Left renal cortex interstitium (tissue), 4 donors: ENCODE measurements around the gene RASA4B. TPM values are rescaled to one million over a fixed set of nuclear protein-coding genes. Genes with fewer than 3 reads are reported as not detected.
A peak's percentile ranks its signal among the peaks of the same experiment; 100 is the strongest.
"Not testable (repeated sequence)": the region's sequence is repeated elsewhere in the genome, so short reads cannot be mapped to it uniquely, and the experiment has no call there.

Experiments used
- DNase-seq, 4 donors: peaks; one replicate each; pipeline ENCODE4 v3.0.0-alpha.2; 2013; ENCODE audit warnings: low read depth in 4 of 4, low spot score in 2 of 4, missing footprints in 1 of 4
- polyA plus RNA-seq, 4 donors: library from polyadenylated mRNA; unstranded; fragments of 120-200 nt; gene quantifications; one replicate each; pipeline ENCODE4 v1.2.1, GENCODE V29; 2013; ENCODE audit not compliant: insufficient read length in 4 of 4

RASA4B gene
- polyA plus RNA-seq, 4 donors: 6.8 to 19.5 (median 14.9) TPM

DNA sequence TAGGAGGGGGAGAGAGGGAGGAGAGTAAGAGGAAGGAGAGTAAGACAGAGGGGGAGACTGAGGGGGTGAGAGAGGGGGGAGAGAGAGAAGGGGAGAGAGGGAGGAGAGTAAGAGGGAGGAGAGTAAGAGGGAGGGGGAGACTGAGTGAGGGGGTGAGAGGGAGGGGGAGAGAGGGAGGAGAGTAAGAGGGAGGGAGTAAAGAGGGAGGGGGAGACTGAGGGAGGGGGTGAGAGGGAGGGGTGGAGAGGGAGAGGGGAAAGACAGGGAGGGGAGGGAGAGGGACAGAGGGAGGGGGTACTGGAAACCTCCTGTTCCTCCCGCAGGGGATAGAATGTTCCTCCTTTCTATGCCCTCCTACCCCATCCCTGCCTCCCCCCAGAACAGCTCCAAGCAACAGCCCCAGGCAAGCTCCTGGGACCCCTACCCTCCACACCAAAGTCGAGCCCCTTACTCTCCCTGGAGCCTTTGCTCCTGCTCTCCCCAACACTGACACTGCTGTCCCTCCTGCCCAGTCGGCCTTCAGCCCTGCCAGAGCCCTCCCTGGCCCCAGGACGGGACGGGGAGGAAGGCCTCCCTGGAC is 4.8 kb downstream of the RASA4B start:
- peak; percentile 73 to 92 (median 80) for DNase-seq

DNA sequence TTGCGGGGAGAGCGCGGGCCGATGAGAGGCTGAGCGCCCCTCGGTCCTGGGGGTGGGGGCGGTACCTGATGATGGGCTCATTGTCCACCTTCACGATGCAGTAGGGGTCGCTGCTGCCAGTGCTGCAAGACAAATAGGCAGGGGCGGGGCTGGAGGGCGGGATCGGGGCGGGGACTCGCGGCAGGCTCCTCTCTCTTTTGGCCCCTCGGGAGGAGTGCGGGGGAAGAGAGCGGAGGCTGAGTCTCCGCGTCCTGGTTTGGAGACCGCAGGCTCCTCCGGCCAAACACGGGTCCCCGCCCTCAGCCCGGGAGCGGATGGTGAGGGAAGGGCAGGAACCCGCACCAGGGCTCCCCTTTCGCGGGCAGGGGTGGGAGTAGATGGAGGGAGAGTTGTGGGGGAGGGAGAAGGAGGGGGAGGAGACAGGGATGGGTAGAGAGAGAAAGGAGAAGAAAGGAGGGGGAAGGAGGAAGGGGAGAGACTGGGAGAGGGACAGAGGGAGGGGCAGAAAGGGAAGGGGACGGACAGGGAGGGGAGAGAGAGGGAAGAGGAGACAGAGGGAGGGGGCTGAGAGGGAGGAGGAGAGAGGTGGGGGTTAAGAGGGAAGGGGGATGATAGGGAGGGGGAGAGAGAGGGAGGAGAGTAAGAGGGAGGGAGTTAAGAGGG is 5.6 kb downstream of the RASA4B start:
- not testable (repeated sequence) for DNase-seq

- not testable (repeated sequence) for DNase-seq
Measured at GRCh38 chr7:102510575-102510974, 7.0 kb downstream of the RASA4B start.

- not testable (repeated sequence) for DNase-seq
Measured at GRCh38 chr7:102507410-102508088, 10.0 kb downstream of the RASA4B start.

DNA sequence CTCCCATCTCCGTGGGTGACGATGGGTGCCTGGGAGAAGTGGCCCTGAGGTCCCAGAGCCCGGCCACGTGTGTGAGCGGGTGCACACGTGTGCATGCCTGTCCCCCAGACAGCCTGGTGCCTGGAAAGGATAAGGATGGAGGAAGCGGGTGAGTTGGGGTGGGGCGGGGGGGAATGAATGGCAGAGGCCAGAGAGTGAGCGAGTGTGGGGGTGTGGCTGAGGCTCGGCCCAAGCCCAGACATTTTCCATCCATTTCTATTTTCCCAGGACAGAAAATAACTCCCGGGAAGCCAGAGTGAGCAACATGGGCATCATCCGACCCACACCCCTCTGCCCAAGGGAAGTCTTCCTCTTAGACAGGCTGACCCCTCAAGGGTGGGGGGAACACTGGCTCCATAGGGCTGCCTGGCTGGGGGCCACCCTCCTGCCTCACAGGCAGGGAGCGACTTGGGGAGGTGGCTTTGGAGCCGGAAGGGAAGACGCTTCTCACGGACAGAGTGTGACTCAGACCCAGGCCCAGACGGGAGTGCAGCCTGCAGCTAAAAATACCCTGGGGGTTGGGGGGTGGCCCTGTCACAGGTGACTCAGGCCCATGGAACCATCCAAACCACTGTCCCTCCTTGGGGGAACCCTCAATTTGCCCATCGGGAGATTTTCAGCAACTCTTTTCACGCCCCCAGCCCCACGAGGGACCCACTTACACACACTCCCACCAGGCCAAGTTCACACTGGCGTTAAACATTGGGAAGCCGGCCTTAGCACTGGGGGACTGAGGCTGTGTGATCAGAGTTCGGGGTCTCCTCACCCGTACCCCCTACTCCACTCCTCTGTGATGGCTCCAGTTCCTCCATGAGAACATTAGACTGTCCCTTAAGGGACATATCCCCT is 12.0 kb downstream of the RASA4B start:
- DNase-seq: not testable (repeated sequence)

GRCh38 chr7:102503141-102503540 is 14.4 kb downstream of the RASA4B start:
- DNase-seq: not testable (repeated sequence)

GRCh38 chr7:102498321-102498720 is 19.3 kb downstream of the RASA4B start:
- not testable (repeated sequence) for DNase-seq

- DNase-seq: not testable (repeated sequence)
Measured at GRCh38 chr7:102497308-102497707, 20.3 kb downstream of the RASA4B start.

- DNase-seq: not testable (repeated sequence)
Measured at GRCh38 chr7:102496861-102497260, 20.7 kb downstream of the RASA4B start.

DNA sequence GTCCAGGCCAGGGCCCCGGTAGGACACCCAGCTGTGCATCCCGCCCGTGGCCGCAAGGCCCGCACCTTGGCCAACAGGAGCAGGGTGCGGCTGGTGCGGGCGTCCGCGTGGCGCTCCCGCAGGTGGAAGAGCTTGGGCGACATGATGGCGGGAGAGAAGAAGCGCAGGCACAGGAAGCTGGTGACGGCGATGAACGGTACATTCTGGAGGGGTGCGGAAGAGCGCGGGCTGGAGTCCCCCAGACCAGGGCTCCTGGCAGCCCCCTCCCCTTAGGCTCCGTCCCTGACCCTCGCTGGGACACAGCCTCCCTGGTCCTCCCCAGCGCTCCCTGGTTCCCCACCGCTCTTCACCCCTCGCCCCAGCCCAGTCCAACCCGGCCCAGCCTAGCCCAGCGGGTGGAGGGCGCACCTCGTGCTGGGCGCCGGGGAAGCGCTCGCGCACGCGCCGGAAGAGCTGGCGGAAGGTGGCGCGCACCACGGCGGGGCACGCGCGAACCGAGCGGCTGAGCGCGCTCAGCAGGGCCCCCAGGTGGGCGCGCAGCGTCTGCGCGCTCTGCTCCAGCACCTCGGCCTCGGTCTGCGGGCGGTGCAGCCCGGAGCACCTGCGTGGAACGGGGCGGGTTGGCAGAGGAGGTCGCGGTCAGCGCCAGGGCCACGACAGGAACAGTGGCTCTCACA is 23.0 kb downstream of the RASA4B start:
- DNase-seq: not testable (repeated sequence)

GRCh38 chr7:102494026-102494425 is 23.6 kb downstream of the RASA4B start:
- not testable (repeated sequence) for DNase-seq

DNA sequence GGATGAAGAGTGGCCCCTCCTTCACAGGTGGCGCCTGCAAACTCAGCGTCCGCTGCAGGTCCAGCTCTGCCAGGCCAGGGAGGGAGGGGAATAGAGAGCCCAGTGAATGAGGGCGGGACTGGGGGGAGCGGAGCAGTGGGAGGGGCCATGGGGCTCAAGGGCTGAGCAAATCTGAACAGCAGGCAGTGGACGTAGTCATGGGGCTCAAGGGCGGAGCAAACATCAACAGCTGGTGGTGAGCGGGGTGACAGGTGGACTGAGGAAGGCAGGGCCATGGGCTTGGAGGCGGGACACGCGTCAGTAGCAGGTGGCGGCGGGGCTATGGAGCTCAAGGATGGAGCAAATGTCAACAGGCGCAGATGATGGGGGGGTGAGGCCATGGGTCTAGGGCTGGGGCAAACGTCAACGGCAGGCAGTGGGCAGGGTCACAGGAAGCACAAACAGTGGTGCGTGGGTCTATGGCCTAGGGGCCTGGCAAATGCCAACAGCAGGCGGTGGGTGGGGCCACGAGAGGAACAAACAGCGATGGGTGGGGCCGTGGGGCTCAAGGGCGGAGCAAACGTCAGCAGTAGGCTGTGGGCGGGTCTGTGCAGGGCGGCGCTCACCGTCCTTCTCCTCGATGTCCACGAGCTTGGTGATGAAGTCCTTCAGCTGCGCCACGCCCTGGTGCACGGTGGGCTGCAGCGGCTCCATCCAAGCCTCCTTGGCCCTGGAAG is 24.2 kb downstream of the RASA4B start:
- DNase-seq: not testable (repeated sequence)

DNA sequence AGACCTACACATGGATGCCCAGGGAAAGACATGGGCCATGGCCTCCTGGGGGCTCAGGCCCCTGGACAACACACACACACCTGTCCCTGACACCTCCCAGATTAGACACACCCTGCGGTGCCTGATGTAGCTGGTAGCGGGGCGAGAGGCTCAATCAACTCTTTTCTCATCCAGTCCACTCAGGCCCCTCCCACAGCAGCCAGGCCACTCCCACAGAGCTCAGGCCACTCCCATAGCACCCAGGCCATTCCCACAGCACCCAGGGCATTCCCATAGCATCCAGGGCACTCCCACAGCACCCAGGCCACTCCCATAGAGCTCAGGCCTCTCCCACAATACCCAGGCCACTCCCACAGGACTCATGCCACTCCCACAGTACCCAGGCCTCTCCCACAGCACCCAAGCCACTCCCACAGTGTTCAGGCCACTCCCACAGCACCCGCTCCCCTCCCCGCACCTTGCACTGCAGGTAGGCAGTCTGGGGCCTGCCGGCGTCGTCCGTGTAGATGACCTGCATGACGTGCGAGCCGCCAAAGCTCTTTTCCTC is 27.0 kb downstream of the RASA4B start:
- not testable (repeated sequence) for DNase-seq

GRCh38 chr7:102484317-102484716 is 33.3 kb downstream of the RASA4B start:
- not testable (repeated sequence) for DNase-seq

- DNase-seq: not testable (repeated sequence)
Measured at GRCh38 chr7:102481962-102482361, 35.6 kb downstream of the RASA4B start.

DNA sequence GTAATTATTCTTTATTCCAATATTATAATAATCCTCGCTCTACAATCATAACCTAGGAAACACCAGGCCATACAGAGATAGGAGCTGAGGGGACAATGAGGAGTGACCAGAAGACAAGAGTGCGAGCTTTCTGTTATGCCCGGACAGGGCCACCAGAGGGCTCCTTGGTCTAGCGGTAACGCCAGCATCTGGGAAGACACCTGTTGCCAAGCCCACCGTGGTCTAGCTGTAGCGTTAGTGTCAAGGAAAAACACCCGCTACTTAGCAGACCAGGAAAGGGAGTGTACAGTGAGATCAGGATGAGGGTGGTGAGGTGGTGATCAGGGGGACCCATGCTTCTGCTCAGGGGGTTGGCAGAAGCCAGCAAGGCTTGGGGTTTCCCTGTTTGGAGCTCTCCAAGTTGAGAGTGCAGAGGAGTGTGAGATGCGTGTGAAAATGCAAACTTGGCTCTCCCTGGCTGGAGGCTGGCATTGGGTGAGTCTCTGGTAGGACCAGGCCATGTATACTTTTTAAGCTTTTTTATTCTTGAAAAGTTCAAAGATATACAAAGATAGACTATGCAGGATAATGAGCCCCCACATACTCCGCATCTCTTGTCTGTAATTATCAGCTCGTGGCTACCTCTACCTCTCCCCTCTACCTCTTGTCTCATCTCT is 37.5 kb downstream of the RASA4B start:
- DNase-seq: not testable (repeated sequence)

GRCh38 chr7:102479209-102479584 is 38.4 kb downstream of the RASA4B start:
- DNase-seq: not testable (repeated sequence)

- peak in 2 of 4 donors; percentile 71 to 76 for DNase-seq
Measured at GRCh38 chr7:102478314-102479208, 39.0 kb downstream of the RASA4B start, which contains the start of gene POLR2J. Gene POLR2J (minus strand): TSS chr7:102478922. CDS start chr7:102478860, 62 bp downstream.
